Measurements from ENCODE around the gene PHLDA2. TPM values are rescaled to one million over a fixed set of nuclear protein-coding genes. Genes with fewer than 3 reads are reported as not detected.
A peak's percentile ranks its signal among the peaks of the same experiment; 100 is the strongest.

The PHLDA2 gene
- total RNA-seq, 1 donor from 2014 or later: 7.2 TPM

- Histone ChIP-seq H3K27me3 (ENCODE audit: low read depth) (peaks cover 14% of the 10 kb centered on the region), H3K27ac (no peak overlapping the region), H3K9me3 (no peaks in the 10 kb centered on the region), H3K4me1 (peaks cover 24% of the 10 kb centered on the region), H3K4me3 (no peak overlapping the region), H3K36me3 (no peaks in the 10 kb centered on the region)
- intact Hi-C loops (cut with DNase I): no loop called here
- no peak for ATAC-seq
- no peak for DNase-seq
- no peak for TF ChIP-seq CTCF (IDR thresholded peaks at IDR 0.05)
These were observed 2.0 kb downstream of the PHLDA2 start for GRCh38 chr11:2927121-2927800.

GRCh38 chr11:2926611-2927051 is 2.6 kb downstream of the PHLDA2 start:
- no peaks in the 10 kb centered on the region for H3K36me3 ChIP-seq
- no peak for ATAC-seq
- DNase-seq: peak; percentile 37
- H3K4me1 ChIP-seq: peaks cover 24% of the 10 kb centered on the region
- no peak overlapping the region for H3K4me3 ChIP-seq
- peaks cover 14% of the 10 kb centered on the region for H3K27me3 ChIP-seq (ENCODE audit: low read depth)
- intact Hi-C loops (cut with DNase I): no loop called here
- no peak overlapping the region for H3K27ac ChIP-seq
- no peaks in the 10 kb centered on the region for H3K9me3 ChIP-seq
- no peak for TF ChIP-seq CTCF (IDR thresholded peaks at IDR 0.05)

- DNase-seq: peak; percentile 24
- intact Hi-C loops (cut with DNase I): no loop called here
- Histone ChIP-seq H3K4me3 (no peak overlapping the region), H3K27me3 (ENCODE audit: low read depth) (peaks cover 14% of the 10 kb centered on the region), H3K4me1 (peaks cover 18% of the 10 kb centered on the region), H3K9me3 (no peaks in the 10 kb centered on the region), H3K27ac (no peak overlapping the region), H3K36me3 (no peaks in the 10 kb centered on the region)
- no peak for ATAC-seq
- no peak for TF ChIP-seq CTCF (IDR thresholded peaks at IDR 0.05)
These were observed 4.2 kb downstream of the PHLDA2 start for GRCh38 chr11:2924821-2925675.

- no peak for TF ChIP-seq CTCF (IDR thresholded peaks at IDR 0.05)
- ATAC-seq: no peak
- Histone ChIP-seq H3K4me1 (peaks cover 13% of the 10 kb centered on the region), H3K4me3 (no peak overlapping the region), H3K27ac (no peak overlapping the region), H3K36me3 (no peaks in the 10 kb centered on the region), H3K9me3 (no peaks in the 10 kb centered on the region), H3K27me3 (ENCODE audit: low read depth) (peaks cover 14% of the 10 kb centered on the region)
- DNase-seq: no peak
- intact Hi-C loops (cut with DNase I): no loop called here
These were observed 4.8 kb downstream of the PHLDA2 start for GRCh38 chr11:2924381-2924780.

GRCh38 chr11:2923446-2924375 is 5.5 kb downstream of the PHLDA2 start:
- H3K4me3 ChIP-seq: no peak overlapping the region
- peaks cover 11% of the 10 kb centered on the region for H3K27me3 ChIP-seq (ENCODE audit: low read depth)
- peaks cover 8% of the 10 kb centered on the region for H3K4me1 ChIP-seq
- peak; percentile 68 for ATAC-seq
- no peak for TF ChIP-seq CTCF (IDR thresholded peaks at IDR 0.05)
- H3K27ac ChIP-seq: no peak overlapping the region
- intact Hi-C loops (cut with DNase I): no loop called here
- no peaks in the 10 kb centered on the region for H3K36me3 ChIP-seq
- no peaks in the 10 kb centered on the region for H3K9me3 ChIP-seq
- no peak for DNase-seq

Measured in lower lobe of right lung (tissue), 2 donors.